Endometrial microvascular endothelial cells (primary cell): Measurements from ENCODE around the gene PRKCQ. TPM values are rescaled to one million over a fixed set of nuclear protein-coding genes. Genes with fewer than 3 reads are reported as not detected.

Experiments used
- in situ Hi-C: cut with HindIII; loops from 2 replicates; pipeline ENCODE4 v1.10.0; 2017; ENCODE audit warnings: low sequenced_read_pairs, low pct_unique_long_range_greater_than_20kb; ENCODE audit errors: inconsistent ontology term
- total RNA-seq: library from RNA; depleted of rRNA; stranded (reverse); fragments of >200 nt; gene quantifications from one replicate; pipeline ENCODE4 v1.2.3, GENCODE V29; 2015; ENCODE audit errors: inconsistent ontology term

Gene PRKCQ
- 0.09 TPM for total RNA-seq

DNA sequence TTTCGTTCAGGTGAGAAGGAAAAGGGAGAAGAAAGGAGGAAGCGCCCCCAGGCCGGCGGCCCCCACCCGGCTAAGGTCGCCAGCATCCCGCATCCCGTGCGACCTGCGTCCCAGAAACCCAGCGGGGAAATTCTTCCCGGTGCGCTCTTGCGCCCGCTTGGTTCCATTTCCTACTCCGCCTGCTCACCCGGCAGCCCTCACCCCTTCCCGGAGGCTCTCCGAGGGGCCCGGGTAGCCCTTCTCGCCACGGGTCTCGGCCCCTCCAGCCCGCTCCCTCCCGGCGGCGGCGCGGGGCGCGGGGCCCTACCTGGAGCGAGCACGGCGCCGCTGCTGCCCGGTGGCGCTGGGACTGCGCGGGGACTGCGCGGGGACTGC lies at the start of gene PRKCQ:
TSS of gene PRKCQ (minus strand) at position 373 of the 375 bp plus-strand sequence. CDS start 65,141 bp downstream, outside the sequence.
- in situ Hi-C loops, result no loop called here

DNA sequence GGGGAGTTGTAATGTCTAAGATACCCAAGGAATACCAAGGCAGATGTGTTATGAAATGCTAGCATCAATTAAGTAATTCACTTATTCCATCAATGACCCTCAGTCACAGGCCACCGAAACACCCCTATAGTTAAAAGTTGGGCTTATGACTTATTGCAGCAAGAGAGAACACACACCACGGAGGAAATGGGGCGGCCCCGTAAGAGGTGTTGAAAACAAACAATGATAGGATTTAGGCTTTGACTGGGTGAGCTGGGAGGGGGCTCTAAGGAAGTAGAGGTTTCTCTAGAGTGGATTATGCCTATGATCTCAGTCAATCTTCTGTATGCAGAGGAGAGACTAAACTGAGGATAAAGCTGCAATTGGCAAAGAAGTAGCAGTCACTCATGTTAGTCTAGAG lies 45.4 kb upstream of the PRKCQ start:
- in situ Hi-C loops, result no loop called here

DNA sequence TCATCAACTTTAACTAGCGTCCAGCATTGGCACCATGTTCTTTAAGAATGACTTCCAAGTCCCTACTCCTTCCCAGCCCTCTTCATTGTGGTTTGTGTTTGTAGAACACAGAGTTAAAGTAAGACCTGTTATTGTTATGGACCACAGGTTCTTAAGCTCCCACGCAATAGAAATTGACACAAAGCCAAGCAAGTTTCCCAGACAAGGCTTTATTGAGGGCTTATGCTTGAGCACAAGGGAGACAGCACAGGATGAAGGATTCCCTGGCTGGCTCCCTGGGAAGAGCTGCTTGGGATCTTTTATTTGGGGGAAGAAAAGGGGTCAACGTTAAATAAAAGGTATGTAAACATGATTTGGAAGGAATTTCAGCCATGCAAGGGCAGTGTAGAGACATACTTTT lies 44.3 kb upstream of the PRKCQ start:
- in situ Hi-C loops, result no loop called here

DNA sequence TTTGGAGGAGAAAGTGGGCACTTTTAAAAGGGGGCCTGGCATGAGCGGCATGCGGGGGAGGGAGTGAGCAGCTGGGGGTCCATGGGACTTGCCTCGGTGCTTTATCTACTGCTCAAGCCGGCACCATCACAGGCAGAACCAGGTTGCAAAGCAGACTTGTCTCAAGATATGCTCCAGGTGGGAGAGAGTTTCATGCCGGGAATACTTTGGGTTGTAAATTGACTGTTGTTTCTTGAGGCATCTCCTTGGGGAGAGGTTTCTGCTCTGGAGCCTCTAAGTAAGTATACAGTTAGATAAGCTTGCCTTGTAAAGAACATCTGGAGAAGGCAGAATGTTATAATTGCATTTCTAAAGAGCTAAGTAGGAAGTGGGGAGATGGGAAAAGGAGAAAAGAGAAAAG lies 42.8 kb upstream of the PRKCQ start:
- in situ Hi-C loops, result no loop called here

DNA sequence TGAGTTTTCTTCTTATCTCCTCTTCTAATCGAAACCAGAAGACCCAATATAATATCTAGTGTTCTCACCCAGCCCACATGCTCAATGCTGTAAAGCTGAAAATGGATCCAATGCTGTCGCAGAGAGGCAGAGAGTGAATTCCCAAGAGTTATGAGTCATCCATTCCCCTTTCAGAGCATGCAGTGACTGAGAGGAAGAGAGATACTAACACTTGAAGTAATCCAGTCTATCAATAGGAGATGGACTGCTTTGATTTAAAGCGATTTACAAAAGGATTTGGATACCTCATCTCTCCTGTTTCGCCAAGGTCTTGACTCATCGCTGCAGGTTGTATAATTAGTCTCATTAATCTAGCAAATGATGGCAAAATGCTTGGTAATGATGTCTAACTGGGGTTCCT lies 41.5 kb upstream of the PRKCQ start:
- in situ Hi-C loops, result no loop called here

DNA sequence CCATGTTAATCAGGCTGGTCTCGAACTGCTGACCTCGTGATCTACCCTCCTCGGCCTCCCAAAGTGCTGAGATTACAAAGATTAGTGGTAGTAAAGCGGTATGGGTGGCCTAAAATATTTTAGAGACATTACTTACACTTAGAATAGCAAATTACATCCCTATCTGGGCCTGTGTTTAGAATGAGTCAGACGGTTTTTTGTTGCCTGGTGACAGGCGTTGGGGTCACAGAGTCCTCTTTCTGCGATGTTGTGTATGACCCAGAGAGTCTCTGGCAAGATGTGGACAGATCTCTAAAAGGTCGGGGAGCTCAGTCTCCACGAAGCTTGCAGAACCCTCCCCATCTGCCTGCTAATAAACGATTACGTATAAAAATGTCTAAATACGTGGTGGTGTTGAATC lies 39.6 kb upstream of the PRKCQ start:
- in situ Hi-C loops, result no loop called here

DNA sequence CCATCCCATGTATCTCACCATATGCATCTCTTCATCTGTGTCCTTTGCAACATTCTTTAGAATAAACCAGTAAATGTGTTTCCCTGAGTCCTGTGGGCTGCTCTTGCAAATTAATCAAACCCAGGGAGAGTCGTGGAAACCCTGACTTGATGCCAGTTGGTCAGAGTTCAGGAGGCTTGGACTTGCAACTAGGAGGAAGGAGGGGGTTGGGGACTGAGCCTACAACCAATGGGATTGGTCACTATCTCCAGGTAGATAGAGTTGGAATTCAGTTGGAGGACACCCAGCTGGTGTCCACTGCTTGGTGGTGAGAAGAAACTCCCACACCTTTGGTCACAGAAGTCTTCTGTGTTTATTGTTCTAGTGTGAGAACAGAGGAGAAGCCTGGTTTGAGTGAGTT lies 38.3 kb upstream of the PRKCQ start:
- in situ Hi-C loops, result no loop called here

DNA sequence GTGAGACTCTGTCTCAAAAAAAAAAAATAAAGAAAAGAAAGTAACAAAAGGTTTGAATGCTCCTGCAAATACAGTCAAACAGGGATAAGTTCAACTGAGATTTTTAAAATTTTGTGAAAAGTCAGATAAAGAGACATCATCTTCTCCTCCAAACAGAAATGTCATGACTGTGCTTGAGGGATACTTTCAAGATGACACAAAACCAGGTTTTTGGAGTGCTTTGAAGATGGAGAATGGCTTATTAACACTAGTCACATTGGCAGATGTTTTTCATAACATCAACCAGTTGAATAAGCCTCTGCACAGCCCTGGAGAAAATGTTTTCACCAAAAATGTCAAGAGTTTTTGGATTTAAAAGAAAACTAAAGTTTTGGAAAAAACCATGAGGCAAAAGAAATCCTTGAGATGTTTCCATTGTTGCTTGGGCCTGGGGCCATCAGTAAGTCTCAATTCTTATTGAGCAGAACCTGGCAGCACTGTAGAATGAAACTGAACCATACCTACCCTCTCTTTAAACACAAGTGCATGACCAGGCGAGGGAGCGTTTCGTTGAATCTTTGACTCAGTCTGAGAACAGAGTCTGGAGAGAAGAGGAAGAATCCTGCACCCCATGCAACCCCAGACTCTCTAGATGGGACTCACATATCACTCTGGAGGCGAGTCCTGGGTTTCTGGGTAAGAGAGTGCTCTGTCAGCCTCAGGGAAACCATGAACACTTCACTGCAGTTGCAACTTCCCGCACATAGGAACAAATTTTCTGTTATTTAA lies 37.4 kb upstream of the PRKCQ start:
- in situ Hi-C loops, result no loop called here

DNA sequence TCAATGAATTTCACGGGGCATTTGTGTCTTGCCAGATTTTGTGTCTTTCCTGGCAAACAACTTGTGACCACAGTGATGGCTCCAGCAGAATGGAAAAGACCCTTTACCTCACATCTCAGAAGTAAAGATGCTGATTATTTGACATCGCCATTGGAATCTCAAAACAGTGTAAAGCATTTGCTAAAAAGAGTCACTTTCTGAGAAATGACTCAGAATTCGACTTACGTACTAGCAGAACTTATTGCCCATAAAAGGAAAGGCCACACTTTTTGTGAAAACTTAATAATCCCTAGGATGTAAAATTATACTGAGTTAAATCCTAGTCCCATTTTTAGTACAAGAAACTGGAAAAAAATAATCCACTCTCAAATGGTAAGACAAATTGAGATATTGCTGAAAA lies 35.9 kb upstream of the PRKCQ start:
- in situ Hi-C loops, result no loop called here

DNA sequence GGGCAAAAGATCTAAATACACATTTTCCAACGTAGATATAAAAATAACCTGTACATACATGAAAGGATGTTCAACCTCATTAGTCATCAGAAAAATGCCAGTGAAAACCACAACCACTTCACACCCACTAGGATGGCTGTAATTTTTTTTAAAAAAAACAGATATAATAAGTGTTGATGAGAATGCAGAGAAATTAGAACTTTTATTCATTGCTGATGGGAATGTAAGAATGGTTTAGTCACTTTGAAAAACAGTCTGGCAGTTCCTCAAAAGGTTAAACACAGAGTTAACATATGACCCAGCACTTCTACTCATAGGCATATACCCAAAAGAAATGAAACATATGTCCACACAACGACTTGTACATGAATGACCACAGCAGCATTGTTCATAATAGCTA lies 32.3 kb upstream of the PRKCQ start:
- in situ Hi-C loops, result no loop called here

DNA sequence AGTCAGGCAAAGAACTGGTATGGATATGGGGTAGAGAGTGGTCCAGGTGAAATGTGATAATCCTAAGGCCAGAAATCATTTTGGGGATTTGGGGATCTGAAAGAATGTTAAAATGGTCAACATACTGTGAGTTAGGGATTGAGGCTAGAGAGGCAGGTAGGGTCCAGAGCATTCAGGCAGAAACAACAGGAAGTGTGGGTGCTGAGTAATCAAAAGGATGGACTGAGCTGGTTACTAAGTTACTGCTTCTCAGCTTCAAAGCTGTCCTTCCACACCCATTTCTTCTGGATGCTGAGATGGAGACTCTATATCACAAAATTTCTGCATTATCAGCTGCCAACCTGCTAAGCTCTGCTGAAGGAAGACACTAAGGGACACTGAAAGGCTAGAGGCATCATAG lies 30.6 kb upstream of the PRKCQ start:
- in situ Hi-C loops, result no loop called here

DNA sequence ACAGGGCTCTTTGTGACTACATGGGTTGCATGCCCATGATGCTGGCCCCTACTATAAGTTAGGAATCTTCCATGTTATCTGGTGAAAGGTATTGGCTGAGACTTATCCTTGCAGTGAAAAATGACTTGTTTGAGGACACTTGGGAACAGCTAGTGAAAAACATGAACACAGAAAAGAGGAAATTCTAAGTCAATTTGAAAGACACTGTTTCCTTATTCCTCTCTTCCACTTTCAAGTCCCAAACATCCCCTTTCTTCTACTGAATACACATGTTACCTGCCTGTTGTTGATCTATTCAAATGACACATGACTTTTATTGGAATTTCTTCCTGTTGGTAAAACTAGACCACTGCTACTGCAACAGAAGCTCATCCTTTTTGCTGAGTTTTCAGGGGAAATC lies 29.5 kb upstream of the PRKCQ start:
- in situ Hi-C loops, result no loop called here

DNA sequence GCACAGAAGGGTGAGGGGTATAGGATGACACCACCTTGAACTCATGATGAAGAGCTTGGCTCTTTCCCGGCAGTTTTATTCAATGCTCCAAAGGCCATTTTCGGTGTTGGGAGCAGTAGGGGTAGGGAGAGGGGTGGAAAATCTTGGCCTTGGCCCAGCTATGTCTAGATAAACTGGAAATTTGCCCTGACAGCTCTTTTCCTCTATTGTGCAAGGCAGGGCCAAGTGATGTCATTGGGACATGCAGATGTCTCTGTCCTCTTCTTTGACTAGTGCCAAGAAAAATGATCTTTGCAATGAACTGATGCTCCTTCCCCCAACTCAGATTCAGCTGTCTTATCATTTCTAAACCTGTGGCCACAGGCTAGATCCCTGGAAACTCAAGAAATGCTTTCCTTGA lies 27.7 kb upstream of the PRKCQ start:
- in situ Hi-C loops, result no loop called here

DNA sequence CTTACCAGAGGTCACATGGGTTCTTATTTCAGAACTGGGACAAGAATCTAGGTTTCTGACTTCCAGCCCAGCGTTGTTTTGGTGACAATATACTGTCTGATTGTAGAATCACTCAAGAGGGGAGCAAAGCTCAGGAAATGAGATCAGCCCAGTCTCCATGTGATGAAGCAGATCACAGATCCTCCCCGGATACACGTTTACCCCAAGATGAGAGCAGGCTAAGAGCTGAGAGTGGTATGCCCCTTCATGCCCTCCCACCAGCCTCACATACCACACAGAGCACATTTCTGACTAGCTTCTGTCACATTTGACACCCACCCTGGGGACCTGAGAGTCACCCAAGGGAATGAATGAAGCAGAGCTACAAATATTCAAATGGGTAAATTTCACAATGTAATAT lies 27.1 kb upstream of the PRKCQ start:
- in situ Hi-C loops, result no loop called here

DNA sequence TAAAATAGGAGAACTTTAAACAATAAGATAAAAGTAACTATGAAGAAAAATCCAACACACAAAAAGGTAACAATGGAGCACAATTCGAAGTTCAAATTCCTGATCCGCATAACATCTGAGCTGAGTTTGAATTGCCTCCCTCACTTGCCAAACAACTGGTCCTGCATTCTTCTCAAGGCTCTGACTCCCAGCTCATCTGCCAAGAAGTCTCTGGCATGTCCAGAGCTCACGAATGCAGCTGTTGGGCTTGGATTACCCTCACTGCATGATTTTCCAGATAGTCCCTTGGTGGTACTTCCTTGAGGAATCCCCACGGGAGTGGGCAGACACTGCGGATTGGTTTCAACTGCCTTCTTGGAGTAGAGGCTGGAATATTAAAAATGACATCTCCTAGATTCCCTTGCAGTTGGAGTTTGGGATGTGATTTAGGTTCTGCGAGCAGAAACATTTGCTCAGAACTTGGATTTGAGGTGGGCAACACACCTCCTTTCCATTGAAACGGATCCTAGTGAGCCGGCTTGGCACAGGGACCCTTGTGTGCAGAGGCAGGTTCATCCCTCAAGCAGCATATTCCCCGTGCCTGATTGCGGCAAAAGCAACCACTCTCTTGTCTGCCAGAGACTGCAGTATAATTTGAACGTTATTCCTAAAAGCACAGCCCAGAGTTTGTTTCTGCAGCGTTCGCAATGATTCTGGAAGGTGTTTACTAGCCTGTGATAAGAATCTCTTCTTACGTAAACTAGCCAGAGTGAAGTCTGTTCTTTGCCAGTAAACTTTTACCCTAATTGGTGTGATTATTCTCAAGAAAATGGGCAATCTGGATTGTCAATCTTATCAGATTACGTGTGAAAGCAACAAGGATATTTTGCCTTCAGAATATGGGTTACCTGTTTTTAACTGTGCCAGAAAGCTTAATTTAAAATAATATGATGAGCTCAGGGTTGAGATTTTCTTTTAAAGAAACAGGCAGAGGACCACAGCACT lies 23.4 kb upstream of the PRKCQ start:
- in situ Hi-C loops, result no loop called here

DNA sequence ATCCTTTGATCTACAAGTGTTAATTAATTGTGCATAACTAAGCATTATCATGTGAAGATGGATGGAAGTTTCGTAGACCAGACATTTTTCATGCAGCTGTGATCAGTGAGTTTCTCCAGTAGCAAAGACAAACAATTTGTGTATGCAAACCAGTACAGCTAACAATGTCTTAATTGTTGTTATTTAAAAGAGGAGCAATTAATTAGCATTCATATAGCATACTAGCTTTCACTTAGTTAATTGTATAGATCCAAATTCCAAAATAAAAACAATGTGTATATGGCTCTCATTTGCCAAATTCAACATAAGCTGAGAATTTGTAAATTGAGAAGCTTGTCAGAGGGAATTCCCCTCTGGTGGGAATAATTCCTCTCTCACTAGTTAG lies 22.6 kb upstream of the PRKCQ start:
- in situ Hi-C loops, result no loop called here

DNA sequence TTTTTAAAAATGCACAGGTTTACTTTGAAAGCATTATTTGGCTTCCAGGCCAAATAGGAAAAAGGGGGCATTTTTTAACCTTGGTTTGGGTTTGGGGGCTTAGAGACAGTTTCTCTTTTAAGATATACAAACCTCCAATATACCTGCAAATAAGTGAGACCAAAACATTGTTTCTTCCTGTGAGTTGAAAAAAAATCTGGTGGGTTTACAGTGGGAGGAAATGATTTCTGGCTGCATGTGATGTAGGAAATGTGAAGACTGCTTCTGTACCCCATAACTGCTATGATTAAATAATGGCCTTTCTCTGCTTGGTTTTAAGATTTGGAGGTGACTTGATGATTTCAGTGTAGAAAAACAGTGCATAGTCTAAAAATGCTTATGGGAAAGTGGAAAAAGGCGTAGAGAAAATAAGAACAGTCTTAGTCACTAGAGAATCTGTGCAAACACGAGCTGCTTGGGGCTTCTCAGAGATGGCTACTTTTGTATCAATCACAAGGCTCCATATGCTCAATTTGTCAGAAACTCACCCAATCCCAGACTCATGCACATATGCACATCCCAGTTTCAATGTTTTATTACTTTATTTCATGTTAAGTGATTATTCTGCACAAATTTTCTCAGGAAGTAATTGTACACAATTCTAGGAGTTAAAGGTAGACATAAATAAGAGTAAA lies 22.1 kb upstream of the PRKCQ start:
- in situ Hi-C loops, result no loop called here

DNA sequence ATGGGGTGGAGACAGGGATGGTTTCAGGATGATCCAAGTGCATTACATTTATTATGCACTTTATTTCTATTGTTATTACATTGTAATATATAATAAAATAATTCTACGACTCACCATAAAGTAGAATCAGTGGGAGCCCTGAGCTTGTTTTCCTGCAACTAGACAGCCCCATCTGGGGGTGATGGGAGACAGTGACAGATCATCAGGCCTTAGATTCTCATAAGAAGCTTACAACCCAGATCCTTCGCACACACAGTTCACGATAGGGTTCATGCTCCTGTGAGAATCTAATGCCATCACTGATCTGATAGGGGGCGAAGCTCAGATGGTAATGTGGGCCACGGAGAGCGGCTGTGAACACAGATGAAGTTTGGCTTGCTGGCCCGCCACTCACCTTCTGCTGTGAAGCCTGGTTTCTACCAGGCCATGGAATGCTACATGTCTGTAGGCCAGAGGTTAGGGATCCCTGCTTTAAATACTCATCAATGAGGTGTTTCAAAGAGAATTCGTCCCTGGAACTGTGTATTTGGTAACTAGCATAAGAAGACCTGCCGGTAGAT lies 21.2 kb upstream of the PRKCQ start:
- in situ Hi-C loops, result no loop called here

DNA sequence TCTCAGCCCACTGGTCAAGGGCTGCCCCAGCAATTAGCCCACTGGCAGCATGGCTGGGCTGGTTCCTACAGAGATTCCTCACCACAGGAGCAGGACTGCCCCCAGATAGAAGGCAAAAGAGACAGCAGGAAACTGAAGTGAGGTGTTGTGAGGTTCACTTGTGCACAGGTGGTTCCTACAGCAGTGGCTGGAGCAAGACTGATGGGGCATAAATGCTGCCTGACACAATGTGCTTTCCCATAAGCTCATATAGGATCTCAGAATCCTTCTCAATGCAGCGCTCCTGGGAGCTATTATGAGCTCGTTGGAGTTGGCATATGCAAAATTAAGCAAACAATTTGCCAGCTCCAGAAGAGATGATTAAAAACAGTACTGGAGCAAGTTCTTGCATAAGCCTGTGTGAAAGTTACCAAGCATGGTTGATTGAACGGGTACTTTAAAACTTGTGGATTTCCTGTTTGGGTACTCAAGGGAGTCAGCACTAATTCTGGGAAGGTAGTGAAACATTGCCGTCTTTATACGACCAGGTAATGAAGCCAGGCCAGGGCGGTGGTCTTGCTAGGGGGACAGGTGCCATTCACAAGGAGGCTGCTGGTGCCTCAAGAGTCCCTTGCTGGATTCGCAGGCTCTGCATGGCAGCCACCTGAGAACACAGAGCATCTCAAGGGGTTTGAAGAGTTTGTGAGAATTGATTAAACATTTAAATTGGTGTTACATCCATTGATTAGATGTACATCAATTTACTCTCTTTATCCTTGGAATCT lies 20.3 kb upstream of the PRKCQ start:
- in situ Hi-C loops, result no loop called here
